ENCODE data around the gene VPS33A.
"Not testable (repeated sequence)": the region's sequence is repeated elsewhere in the genome, so short reads cannot be mapped to it uniquely, and the experiment has no call there.

Gene VPS33A

DNA sequence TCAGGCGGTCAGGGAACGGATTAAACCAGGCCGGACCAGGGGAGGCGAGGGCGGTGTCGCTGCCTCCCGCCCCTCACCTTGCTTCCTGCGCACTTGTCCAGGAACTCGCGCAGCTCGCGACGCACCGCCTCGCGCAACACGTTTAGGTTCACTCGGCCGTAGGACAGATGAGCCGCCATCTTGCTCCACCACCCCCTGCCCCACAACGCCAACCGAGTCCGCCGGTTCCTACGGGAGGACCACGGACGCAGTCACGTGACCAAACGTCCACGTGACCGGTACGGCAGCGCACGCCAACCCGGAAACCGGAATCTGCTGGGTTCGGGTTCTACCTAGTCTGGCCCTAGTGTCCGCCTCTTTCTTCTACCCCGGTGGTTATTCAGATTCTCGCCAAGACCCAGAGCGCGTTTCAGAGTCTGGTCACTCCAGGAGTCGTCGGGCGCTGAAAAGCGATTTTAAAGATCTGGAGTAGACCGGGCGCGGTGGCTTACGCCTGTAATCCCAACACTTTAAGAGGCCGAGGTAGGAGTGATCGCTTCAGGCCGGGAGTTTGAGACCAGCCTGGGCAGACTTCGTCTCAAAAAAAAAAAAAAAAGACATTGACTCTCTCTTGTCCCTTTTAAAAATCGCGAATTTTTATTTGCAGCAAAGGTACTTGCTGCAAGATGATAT is at the start of gene VPS33A:
Gene VPS33A, minus strand, starts transcription at position 265 of the 672 bp plus-strand sequence. Its CDS starts 86 bp downstream, at position 179.
- DNase-seq (ENCODE audit: low spot score): peak; percentile 97

DNA sequence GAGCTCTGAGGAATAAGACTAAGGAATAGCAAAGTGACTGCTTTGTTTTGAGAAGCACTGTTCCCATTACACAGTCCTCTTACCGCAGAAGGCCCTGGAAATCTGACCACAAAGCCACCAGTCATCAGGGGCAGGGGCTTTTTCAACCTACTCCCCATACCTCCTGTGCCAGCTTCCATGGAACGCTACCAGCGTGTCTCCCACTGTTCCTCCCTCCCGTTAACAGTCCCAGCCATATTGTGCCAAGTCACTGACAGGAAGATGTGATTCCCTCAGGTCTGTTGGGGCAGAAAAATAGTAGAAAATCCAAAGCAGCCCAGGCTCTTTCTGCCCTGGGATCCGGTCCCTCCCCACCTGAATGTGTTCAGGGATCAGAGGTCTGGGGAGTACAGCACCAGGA is 46.6 kb upstream of the VPS33A start:
- no peak for DNase-seq (ENCODE audit: low spot score)

DNA sequence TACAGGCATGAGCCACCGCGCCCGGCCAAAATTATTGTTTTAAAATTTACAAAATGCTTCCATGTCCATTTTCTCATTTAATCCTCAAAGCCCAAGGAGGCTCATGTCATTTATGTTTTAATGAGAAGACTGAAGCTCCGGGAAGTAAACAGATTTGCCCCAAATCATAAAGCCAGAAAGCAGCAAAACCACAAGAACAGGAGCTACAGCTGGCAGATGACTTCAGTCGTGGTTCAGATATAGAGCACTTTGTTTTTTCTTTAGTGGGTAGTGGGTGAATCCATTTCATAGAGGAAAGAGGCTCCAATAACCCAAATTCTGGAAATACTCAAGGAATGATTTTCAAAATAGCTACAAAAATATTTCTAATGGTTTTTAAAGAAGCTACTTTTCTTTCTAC is 45.4 kb upstream of the VPS33A start:
- no peak for DNase-seq (ENCODE audit: low spot score)

DNA sequence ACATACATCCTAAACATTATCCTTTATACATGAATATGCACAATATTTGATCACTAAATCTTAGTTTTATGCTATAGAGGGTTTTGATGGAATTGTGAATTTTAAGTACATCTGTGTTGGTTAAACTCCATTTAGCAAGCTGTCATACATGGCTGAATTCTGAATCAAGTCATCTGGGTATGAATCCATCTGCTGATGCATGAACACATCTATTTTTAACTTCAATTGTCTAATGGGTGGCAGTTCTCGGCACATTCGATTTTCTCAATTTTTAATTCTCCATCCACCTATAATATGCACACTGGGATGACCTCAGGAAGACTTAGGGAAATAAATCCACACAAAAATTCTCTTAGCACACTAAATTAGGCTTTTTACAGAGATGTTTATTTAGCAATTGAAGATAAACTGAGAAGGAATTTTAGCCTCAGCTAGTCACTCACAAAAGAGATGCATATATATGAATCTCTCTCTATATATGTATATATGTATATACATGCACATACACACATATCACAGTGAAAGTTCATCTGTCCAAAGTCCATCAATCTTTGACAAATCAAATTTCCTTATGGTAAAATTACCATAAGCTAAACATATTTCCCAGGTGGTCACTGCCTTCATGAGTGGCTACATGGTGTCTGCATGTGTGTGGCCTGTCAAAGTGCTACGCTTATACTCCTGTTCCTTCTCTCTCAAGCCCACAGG is 44.5 kb upstream of the VPS33A start:
- DNase-seq (ENCODE audit: low spot score): no peak

DNA sequence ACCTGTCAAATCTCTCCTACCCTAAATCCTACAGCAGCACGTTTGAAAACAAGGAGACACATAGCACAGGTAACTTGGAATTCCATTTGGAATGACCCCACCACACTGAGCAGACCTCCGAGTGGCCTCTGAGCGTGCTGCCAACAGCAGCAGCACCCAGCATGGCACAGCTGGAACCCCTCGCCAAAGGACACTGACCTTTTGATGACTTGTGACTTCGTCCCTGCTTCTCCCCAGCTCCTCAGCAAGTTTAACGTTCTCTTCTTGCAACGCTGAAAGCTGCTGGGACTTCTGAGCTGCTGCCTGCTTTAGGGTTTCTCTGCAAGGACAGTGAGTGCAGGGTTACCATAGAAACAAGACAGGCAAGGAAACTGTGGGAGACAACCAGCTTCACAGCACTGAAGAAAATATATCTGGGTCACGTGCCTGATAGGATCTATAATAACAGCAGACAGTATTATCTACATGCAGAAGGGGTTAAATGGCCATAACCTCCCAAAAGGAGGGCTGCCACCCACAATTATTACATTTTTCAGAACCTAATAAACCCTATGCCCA is 43.3 kb upstream of the VPS33A start:
- DNase-seq (ENCODE audit: low spot score): no peak

DNA sequence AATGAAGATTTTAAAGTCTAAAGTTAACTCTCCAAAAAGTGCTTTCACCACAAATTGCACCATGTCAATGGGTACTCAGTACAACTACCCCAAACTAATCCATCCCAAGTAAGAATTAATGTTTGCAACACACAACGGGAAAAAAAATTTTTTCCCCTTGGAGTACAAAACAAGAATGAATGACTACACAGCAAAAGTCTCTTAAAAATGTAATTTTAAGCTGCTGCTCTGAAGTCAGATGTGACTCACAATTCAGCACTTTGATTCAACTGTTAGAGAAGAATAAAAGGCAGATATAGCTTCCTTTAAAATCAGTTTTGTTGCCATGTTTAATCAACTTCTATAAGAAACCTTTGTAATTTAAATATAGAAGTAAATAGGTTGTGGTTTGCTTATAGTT is 42.5 kb upstream of the VPS33A start:
- DNase-seq (ENCODE audit: low spot score): no peak

DNA sequence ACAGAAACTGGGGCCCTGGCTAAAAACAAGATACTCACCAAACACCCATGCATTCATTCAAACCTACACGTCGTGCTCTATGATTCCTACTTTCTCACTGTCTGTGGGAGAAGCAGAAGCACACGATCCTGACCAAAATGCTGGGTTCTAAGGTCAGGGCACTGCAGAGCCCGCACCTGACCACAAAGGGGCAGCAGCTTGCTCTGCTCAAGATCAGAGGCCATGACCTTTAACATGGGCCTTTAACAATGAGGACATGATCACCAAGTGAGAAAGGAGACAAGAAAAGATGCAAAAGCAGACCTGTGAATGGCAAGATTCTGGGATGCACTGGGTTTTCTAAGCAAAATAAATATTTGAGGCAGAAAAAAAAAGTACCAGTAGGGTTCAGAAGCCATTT is 40.1 kb upstream of the VPS33A start:
- DNase-seq (ENCODE audit: low spot score): no peak

DNA sequence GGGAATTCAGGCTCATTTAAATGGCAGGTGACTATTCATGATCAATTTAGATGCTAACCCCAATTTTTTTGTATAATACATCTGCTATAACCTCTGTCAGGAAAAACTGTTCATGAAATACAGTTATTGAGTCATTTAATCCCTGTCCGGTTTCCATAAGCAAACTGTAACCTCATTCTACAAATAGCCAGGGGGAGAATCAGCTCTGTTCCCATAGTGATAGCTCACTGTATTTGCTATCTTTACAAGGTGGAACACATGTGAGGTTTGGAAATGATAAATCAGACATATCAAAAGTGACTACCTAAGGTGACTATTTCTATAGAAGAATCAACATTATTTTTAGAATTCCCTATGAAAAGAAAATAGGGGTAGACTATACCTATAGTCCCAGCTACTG is 38.6 kb upstream of the VPS33A start:
- DNase-seq (ENCODE audit: low spot score): no peak

DNA sequence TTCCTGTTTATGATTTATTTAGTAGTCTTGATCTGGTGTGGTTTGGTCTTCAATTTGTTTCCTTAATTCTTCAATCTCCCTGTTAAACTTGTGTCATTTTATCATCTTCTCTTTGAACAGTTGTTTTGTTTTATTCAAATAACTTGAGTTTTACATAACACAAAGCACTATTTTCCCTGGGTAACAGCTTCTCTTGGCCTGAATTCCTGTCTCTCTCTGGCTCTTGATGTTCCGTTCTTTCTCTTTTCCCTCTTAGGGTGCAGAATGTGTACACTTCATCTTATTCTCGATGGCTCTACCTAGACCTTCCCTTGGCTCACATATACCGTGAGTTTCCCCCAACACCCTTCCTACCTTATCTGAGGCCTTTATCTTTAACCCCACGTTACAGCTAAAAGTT is 36.8 kb upstream of the VPS33A start:
- DNase-seq (ENCODE audit: low spot score): no peak

DNA sequence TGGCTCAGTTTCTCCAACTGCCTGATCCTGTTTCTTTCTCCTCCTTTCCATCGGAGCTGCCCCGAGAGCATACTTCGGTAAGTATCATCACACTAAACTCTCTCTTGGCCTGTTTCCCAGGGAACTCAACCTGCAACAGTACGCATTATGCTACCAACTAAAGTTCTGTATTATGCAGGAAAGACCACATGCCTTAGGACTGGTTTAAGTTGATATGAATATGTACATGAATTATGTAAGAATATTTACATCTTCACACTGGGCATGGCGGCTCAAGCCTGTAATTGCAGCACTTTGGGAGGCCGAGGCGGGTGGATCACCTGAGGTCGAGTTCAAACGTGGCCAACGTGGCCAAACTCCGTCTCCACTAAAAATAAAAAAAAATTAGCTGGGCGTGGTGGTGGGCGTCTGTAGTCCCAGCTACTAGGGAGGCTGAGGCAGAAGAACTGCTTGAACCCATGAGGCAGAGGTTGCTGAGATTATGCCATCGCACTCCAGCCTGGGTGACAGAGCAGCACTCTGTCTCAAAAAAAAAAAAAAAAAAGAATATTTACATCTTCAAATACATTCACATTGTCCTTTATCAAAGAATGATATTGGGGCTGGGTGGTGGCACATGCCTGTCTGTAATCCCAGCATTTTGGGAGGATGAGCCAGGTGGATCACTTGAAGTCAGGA is 31.9 kb upstream of the VPS33A start:
- DNase-seq (ENCODE audit: low spot score): no peak

DNA sequence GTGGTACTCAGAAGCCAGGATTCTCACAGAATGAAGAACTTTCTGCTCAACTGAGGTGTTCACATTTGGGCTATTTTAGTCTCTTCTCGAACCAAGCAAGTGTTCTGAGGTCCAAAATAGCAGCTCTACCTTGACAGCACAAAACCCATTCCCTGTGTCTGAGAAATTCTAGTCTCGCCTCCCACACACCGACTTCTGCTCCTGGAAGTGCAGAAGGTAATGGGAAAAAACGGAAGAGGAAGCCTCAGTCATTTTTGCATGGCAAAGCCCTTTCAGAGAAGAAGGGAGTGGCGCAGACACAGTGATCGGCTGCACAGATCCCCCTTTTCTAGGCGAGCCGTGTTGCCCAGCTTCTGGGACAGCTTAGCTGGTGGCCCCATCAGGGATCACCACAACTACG is 31.2 kb upstream of the VPS33A start:
- no peak for DNase-seq (ENCODE audit: low spot score)

DNA sequence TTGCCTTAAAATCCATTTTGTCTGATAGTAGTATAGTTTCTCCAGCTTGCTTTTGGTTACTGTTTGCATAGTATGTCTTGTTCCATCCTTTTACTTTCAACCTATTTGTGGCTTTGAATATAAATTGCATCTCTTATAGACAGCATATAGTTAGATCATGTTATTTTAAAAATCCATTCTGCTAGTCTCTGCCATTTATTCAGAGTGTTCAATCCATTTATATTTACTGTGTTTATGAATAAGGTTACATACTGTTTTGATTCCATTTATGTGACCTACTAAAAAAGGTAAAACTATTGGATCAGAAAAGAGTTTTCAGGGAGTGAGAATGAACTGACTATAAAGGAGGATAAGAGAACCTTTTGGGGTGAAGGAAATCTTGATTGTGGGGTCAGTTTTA is 29.6 kb upstream of the VPS33A start:
- no peak for DNase-seq (ENCODE audit: low spot score)

DNA sequence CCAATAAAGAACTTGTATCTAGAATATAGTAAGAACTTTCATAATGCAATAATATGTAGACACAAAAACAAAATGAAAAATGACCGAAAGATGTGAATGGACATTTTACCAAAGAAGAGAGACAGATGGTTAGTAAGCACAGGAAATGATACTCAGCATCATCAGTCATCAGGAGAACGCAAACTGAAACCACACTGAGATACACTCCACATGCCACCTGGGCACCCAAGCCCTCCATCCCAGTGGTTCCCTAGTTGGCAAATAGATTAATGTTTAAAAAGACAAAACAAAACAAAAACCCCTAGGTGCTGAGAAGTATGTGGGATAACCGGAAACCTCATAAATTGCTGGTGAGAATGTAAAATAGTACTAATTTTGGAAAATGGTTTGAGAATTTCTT is 26.8 kb upstream of the VPS33A start:
- DNase-seq (ENCODE audit: low spot score): no peak

DNA sequence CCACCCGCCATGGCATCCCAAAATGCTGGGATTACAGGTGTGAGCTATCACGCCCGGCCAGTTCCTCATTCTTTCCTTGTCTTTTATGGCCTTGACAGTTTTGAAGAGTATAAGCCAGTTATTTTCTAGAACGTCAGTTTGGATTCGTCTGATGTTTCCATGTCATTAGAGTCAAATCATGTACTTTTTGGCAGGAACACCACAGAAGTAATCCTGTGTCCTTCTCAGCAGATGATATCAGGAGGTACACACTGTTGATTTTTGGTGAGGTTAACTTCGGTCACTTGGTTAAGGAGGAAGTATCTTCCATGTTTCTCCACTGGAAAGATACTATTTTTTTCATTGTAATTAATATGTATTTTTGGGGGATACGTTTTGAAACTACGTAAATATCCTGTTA is 25.1 kb upstream of the VPS33A start:
- DNase-seq (ENCODE audit: low spot score): no peak

DNA sequence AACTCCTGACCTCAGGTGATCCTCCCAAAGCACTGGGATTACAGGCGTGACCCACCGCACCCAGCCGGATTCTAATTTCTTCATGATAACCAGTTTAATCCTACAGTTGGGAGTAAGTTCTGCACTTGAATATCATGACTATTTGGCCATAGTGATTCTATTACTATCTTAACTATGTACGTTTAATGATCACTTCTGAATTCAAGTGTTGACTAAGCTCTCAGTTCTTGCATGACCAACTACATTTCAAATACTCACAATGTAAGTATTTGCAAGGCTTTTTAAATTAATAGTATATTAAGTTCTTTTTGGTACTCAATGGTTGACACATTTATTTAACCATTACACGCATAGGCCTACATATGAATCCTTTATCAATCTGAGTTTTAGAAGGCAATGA is 17.4 kb upstream of the VPS33A start:
- no peak for DNase-seq (ENCODE audit: low spot score)

DNA sequence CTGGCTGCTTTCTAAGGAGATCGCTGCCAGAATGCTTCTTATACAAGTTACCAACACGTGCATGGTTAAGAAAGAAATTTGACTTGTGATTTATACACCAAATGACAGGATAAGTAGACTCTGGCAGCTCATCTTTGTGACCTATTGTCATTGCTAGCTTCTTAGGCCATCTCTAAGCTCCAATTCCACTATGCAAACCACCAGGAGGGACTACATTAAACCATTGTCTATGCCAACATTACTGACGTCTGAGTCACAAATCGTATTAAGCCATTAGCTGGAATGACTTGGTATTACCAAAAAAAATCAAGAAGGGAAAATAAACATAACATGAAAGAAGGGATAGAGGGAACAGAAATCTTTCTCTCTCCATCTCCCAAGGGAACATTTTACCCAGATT is 15.8 kb upstream of the VPS33A start:
- DNase-seq (ENCODE audit: low spot score): peak; percentile 30

DNA sequence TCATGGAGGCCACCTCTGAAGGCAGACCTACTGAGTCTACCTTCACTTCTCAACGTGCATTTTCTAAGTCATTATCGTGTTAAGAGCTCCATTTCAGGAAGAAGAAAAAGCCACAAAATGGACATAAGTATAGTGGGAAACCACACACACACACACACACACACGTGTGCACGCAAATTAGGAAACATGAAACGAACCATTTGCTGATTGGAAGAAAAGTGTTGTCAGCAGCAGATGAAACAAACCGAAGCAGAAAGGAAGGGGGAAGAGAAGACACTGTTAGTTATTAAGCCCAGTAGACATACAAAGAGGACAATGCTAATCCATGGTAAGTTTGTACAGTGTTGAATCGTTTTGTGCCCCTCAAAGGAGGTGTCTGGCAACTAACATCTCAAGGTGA is 9.9 kb upstream of the VPS33A start:
- no peak for DNase-seq (ENCODE audit: low spot score)

DNA sequence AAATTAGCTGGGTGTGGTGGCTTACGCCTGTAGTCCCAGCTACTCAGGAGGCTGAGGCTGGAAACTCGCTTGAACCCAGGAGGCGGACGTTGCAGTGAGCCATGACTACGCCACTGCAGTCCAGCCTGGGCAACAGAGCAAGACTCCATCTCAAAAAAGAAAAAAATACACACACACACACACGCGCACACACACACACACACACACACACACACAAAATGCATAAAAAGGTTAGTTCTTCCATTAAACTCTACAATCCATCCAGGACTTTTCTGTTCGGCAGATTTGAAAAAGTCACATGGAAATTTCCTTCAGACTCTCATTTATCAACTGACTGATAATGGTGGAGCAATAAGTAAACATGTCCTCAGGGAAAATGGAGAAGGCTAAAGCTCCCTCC is 9.2 kb upstream of the VPS33A start:
- no peak for DNase-seq (ENCODE audit: low spot score)

DNA sequence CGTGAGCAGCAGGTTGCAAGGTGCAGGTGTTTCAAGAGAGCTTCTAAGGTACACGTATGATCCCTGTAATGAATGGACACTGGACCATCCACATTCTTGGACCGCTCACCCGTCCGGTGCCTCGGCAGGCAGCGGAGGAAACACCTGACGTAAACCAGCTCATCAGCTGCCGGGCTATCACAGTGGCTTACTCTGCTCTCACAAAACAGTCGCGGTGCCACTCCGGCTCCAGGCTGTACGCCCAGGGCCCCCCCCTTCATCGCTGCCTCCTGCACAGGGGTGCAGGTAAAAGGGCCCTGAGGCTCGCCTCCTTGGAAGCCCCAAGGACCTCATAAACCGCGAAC is 436 bp downstream of the VPS33A start:
- peak; percentile 22 for DNase-seq (ENCODE audit: low spot score)

DNA sequence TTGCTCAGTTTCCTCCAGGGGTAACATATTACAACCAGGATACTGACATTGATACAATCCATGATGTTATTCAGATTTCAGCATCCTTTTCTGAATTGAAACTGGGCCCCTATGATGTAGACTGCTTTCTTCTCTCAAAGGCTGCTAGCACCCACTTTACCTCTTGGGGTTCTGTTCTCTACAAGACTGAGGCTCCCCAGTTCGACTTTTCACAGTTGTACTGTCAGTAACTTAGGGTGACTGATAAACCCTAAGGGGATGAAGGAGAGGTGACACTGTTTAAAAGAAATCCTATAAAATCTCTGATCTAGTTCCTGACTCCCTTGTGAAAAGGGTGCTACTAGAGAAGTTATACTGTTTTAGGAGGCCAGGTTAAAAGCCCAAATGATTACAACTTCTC is 818 bp downstream of the VPS33A start:
- DNase-seq (ENCODE audit: low spot score): no peak

DNA sequence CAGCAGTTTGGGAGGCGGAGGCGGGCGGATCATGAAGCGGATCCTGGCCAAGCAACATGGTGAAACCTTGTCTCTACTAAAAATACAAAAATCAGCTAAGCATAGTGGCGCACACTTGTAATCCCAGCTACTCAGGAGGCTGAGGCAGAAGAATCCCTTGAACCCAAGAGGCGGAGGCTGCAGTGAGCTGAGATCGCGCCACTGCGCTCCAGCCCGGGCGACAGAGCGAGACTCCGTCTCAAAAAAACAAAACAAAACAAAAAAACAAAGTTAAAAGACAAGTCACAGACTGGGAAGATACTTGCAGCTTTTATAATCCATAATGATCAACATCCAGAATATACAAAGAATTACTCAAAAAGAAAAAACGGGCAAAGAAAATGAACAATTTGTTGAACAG is 5.6 kb downstream of the VPS33A start:
- not testable (repeated sequence) for DNase-seq (ENCODE audit: low spot score)

DNA sequence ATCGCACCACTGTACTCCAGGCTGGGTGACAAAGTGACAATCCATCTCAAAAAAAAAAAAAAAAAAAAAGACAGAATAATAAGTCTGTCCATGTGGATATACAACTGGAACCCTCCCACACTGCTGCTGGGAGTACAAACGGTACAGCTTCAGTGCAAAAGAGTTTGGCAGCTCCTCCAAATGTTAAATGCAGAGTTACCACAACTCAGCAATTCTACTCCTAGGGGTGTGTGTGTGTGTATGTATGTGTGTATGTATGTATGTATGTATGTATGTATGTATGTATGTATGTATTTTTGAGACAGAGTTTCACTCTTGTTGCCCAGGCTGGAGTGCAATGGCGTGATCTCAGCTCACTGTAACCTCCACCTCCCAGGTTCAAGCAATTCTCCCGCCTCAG is 7.4 kb downstream of the VPS33A start:
- DNase-seq (ENCODE audit: low spot score): not testable (repeated sequence)

DNA sequence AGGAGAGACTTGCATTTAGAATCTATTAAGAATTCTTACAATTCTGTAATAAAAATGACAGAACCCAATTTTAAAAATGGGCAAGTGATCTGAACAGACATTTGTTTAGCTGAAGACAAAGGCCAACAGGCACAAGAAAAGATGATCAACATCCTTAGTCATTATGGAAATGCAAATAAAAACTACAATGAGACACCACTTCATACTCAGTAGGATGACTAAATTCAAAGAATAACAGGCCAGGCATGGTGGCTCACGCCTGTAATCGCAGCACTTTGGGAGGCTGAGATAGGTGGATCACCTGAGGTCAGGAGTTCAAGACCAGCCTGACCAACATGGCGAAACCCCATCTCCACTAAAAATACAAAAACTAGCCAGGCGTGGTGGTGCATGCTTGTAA is 7.8 kb downstream of the VPS33A start:
- not testable (repeated sequence) for DNase-seq (ENCODE audit: low spot score)
